HG02852 (cell line): Measurements from ENCODE around the gene TRABD.

Experiments
- ATAC-seq: cut with Tn5 transposase; IDR thresholded peaks from one replicate; pipeline ENCODE4 v1.9.1; 2021; ENCODE audit warnings: mild to moderate bottlenecking, moderate library complexity; ENCODE audit not compliant: unreplicated experiment

TRABD gene

DNA sequence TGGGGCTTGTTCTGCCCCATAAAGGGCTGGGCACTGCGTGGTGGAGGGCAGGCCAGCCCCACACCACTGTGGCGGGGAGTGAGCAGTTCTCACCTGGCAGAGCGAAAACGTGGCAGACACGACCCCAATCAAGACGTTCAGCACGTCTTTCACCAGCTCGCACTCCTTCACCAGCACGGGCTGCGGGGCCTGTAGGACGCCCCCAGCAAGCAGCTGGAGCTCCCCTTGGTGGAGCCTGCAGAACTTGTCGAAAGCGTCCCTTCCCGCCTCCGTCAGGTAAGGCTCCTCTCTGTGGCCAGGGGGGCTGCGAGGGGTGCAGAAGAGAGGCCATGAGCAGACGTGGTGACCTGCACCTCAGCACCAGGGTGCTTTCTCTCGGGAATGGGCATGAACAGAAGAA lies 47.5 kb downstream of the TRABD start:
- no peak for ATAC-seq

DNA sequence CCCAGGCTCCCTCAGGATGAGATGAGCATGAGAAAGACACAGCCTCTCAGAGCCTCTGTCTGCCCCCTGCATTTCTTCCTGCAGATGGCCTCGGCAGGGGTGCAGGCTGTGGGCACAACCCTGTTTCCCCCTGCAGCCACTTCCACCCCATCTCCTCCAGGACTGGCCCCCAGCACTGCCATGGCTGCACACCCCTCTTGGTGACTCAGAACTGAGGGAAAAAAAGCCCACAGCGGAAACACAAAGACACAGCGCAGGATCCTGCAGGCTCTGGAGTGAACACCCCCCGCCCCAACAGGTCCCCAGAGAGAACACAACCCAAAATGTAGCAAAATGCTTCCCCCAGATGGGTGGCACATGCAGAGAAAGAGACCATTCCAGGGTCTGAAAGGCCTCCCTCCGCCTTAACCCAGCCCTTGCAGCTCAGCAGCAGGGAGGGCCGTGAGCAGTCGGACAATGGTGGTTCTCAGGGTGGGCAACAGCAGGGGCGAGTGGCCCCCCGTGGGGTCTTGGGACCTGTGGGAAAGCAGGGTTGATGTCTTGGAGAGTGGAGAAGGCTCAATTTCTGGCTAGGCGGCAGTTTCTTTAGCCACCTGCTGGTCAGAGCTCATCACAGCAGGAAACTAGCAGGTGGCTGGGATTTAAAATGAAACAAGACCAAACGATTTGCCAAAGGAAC lies 51.2 kb downstream of the TRABD start:
- no peak for ATAC-seq

DNA sequence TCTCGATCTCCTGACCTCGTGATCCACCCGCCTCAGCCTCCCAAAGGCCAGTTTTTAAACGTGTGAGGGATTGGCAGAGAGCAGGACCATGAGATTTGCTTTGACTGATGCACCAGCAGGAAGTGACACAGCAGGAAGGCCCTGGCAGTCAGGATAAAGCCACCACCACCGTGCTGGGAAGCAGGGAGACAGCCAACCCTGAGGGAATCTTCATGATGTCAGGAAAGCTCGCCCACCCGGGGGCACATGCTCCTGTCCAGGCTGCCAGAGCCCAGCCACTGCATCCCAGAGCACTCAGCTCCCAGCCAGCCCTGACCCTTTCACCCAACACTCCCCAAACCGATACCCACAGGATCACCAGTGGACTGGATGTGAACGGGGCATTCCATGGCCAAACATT lies 53.0 kb downstream of the TRABD start:
- ATAC-seq: no peak

DNA sequence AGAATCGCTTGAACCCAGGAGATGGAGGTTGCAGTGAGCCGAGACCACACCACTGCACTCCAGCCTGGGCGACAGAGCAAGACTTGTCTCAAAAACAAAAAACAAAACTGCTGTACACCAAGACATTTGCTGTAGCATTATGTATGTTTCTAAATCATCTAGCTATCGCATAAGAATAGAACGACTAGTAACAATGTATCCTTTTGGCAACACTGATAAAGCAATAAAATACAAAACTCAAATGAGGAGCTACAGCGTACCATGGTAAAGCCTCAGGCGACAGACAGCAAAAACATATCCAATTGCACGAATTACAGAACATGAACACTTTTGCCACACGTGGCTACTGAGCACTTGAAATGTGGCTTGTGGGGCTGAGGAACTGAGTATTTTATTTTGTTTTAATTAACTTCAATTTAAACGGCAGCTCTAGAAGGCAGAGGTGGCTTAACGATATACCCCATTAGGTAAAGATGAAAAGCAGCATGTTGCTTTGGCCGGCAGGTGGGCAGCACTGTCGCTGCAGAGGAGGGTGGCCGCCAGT lies 56.8 kb downstream of the TRABD start:
- no peak for ATAC-seq

DNA sequence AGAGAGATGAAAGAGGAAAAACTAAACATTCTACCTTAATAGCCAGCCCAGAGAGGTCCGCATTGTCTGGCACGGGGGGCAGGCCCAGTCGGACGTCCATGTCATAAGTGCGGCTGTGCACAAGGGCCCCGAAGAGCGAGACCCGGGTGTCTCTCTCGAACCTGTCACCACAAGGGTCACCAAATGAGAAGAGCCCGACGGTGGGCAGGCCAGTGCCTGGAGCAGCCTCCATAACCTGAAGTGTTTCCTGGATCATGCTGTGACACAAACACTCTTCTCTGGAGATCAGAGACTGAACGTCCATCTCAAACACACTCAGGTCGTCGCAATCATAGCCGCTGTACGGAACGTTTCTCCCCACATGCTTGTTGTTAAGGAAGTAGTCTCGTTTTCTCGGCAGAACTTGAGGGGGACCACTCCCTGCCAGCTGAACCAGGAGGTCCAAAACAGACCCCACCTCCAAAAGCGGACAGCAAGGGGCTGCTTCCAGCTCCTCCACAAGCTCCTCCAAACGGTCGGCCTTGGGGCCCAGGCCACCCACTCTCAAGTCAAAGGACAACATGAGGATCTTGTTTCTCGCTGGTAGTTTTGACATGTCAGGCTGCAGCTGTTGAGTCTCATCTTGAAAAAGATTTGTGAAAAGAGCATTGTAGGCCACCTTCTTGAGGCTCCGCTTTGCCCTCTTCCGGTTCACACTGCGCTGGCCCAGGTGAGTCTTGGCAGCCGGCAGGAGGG lies 58.1 kb downstream of the TRABD start:
- no peak for ATAC-seq

DNA sequence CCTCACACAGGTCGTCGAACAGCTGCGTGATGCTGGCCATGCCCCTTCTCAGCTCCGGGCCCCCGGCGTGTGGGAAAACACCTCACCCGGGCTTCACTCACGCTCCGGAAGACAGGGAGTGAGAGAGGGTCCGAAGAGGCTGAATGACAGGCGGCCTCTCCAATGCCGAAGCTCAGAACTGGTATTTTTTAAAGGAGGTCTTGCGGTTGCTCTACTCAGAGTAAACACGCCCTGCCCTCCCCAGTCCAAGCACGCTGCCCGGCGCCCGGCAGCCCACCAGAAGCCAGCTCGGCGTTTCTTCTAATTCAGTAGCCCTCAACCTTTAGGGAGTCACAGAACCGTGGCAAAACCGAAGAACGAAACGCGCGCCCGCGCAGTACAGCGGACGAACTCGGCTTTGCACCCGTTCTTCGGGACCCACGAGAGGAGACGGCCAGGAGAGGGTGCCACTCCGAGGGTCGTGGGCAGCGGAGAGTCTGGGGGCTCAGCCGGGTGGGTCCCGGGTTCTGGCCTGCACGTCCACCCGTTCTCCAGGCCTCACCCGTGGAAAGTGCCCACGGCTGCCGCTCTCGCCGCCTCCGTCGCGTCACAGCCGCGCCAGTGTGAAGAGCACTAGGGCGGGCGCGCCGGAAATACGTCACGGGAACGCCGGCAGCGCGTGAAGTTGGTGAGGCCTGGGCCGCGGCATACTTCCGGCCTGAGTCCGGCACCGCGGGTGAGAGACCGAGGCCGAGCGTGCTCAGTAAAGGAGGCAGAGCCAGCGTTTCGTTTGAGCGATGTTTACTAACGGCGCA lies 58.9 kb downstream of the TRABD start, which contains the start of gene TUBGCP6:
Gene TUBGCP6, minus strand, starts transcription at position 604 of the 794 bp plus-strand sequence. Its CDS starts 564 bp downstream, at position 40.
- peak; percentile 64 for ATAC-seq

DNA sequence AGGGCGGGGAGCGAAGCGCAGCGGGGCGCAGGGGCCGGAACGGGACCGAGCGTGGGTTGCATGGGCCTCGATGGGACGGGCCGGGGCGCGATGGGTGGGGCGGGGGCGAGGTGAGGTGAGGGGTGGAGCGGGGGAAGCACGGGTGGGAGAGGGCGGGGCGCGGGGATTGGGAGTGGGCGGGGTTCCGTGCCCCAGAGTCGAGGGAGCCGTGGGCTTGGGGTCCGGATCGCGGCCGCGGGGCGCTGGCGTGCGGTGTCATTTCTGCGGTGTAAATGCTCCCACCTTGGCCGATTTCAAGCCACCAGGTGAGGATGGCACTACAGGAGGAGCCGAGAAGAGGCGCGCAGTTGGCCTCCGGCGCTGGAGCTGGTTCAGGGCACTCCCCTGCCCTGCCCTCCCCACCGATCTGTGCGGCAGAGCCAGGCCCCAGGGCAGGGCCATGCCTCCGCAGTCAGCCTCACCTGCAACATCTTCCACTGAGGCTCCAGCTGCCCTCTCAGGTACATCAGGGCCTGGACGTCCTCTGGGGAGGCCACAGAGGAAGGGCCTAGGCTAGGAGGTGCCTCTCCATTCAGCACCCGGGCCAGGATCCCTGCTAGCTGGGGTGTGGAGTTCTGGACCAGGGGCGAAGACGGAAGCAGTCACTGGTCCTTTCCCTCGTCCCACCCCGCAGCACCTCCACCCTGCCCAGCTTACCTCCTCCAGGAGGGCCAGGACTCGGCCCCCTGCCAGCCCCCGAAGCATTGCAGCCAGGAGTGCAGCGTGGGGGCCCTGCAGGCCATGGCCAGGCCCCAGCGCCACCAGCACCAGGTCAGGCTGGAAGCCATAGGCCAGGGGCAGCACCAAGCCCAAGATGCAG lies 59.7 kb downstream of the TRABD start:
- no peak for ATAC-seq

DNA sequence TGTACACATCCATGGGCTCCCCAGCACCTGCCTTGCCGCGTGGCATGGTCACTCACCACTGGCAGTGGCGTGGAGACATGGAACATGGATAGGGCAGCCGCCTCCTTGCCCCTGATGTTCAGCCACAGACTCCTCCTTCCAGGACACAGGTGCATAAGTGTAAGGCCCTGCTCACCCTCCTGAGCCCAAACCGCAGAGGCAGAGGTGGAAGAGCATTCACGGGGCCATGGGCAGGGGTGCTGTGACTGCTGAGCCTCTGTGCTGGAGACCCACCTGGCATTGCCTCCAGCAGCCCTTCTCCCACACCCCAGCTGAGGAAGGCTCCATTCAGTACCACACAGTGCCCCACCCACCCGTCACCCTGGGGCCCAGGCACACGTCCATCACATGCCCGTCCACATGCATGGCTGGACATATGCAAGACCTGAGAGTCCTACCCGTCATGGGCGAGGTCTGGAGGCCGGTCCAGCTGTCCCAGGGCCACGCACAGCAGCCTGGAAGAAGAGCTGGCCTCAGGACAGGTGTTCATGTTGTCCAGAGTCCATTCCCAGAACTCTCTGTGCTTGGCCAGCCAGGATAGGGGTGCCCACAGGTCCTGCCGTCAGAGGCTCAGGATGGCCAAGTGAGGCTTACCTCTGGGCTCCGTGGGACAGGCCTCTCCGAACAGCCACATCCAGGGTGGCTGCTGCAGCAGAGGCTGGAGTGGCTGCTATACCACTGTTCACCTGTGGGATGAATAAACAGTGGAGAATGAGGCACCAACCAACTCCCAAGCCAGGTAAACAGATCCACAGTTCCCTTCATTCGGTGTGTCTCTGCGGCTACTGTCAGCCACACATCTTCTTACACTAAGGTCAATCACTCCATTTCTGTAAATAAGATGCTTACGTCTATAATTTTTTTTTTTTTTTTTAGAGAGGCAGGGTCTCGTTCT lies 60.8 kb downstream of the TRABD start:
- no peak for ATAC-seq

DNA sequence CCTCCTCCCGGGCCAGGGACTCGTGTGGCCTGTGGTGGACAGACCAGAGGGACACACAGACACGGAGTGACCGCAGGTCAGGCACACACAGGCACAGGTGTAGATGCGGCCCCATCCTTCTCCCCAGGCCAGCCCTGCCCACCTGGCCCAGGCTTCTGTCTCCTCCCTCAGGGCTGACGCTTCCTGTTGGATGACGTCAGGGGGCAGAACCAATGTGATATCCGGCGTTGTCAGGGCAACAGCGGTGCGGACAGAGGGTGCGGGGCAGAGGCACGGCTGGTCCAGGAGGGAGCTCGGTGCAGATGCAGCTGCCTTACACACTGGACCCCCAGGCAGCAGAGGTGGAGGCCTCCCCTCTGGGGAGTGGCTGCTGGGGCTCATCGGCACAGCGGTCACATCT lies 62.0 kb downstream of the TRABD start:
- ATAC-seq: no peak

DNA sequence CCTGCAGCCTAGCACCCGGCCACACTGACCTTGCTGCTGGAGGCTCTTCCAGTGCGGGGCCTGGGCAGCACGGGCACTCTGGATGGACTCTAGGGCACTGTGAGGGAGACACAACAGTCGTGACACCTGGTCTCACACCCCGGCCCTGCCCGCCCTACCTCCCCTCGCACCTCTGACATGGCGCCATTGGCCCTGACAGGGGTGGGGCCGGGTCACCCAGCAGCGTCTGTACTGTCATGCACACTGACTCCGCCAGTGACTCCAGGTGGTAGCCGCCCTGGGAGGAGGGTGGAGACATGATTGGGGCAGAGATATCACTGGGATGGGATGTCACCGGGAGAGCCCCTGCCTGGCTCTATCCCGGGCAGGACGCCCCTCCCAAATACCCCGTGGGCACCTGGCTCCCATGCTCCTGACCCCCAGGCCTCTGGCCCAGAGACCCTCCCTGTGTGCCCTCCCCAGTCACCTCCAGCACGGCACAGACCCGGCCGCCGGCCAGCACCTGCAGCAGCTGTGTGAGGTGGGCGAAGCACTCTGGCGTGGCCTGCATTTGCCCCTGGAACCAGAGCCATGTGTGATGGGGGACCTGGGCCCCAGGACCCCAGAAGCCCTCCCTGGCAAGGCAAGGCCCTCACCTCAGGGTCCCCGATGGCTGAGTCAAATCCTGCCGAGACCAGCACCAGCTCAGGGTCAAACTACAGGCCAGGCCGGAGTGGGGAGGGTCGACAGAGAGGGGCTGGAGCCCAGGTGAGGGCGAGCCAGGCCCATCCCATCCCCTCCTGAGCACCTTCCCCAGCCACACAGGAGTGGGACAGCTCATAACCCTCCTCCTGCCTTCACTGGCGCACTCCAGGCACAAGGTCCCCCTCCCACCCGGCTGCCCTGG lies 62.7 kb downstream of the TRABD start:
- no peak for ATAC-seq
